ENCODE results near the gene ARHGAP42.

GRCh38 chr11:100928426-100928825 is 241.3 kb downstream of the ARHGAP42 start:
- no peak for TF ChIP-seq CTCF (IDR thresholded peaks at IDR 0.05)
- TF ChIP-seq POLR2A (IDR thresholded peaks at IDR 0.05), result no peak

Measured in adrenal gland (tissue), 5 donors.